Measurements from ENCODE around the gene SLC44A1. TPM values are rescaled to one million over a fixed set of nuclear protein-coding genes. Genes with fewer than 3 reads are reported as not detected.

The SLC44A1 gene
- total RNA-seq, 1 experiment from 2014 or later = 15.2 TPM

GRCh38 chr9:105375323-105375722 lies 130.9 kb downstream of the SLC44A1 start:
- no peaks in the 10 kb centered on the region for H3K4me1 Mint-ChIP-seq (ENCODE audit: insufficient read depth, unreplicated experiment)
- H3K36me3 Mint-ChIP-seq (ENCODE audit: insufficient read depth, unreplicated experiment) = peaks cover 16% of the 10 kb centered on the region
- no peaks in the 10 kb centered on the region for H3K27me3 Mint-ChIP-seq (ENCODE audit: insufficient read depth, unreplicated experiment)
- no peak overlapping the region for H3K4me3 Mint-ChIP-seq (ENCODE audit: unreplicated experiment)
- DNase-seq (ENCODE audit: unreplicated experiment) = no peak
- no peak for TF ChIP-seq CTCF (IDR thresholded peaks at IDR 0.05; ENCODE audit: unreplicated experiment)
- POLR2A ChIA-PET = no interaction called here
- H3K9me3 Mint-ChIP-seq (ENCODE audit: unreplicated experiment) = no peaks in the 10 kb centered on the region
- no peak overlapping the region for H3K27ac Mint-ChIP-seq (ENCODE audit: low read depth, unreplicated experiment)
- intact Hi-C loops (cut with micrococcal nuclease) = no loop called here
- no TSS peak for BruUV-seq (replicated peaks)
- CTCF ChIA-PET = interaction anchor here (0.6 kb wide), 1 partner anchor 395 kb away, joined by 3 read pairs; no protein-coding TSS in a partner anchor

GRCh38 chr9:105376893-105377292 lies 132.4 kb downstream of the SLC44A1 start:
- no peaks in the 10 kb centered on the region for H3K9me3 Mint-ChIP-seq (ENCODE audit: unreplicated experiment)
- ChIA-PET CTCF (no interaction called here), POLR2A (no interaction called here)
- no peak for DNase-seq (ENCODE audit: unreplicated experiment)
- intact Hi-C loops (cut with micrococcal nuclease) = no loop called here
- no peak for TF ChIP-seq CTCF (IDR thresholded peaks at IDR 0.05; ENCODE audit: unreplicated experiment)
- no peak overlapping the region for H3K27ac Mint-ChIP-seq (ENCODE audit: low read depth, unreplicated experiment)
- no peaks in the 10 kb centered on the region for H3K27me3 Mint-ChIP-seq (ENCODE audit: insufficient read depth, unreplicated experiment)
- H3K4me1 Mint-ChIP-seq (ENCODE audit: insufficient read depth, unreplicated experiment) = no peaks in the 10 kb centered on the region
- H3K4me3 Mint-ChIP-seq (ENCODE audit: unreplicated experiment) = no peak overlapping the region
- BruUV-seq (replicated peaks) = no TSS peak
- H3K36me3 Mint-ChIP-seq (ENCODE audit: insufficient read depth, unreplicated experiment) = peaks cover 18% of the 10 kb centered on the region

- Mint-ChIP-seq H3K4me1 (ENCODE audit: insufficient read depth, unreplicated experiment) (peaks cover 7% of the 10 kb centered on the region), H3K27me3 (ENCODE audit: insufficient read depth, unreplicated experiment) (no peaks in the 10 kb centered on the region), H3K9me3 (ENCODE audit: unreplicated experiment) (no peaks in the 10 kb centered on the region), H3K4me3 (ENCODE audit: unreplicated experiment) (peak overlapping the region; percentile 70), H3K36me3 (ENCODE audit: insufficient read depth, unreplicated experiment) (no peaks in the 10 kb centered on the region), H3K27ac (ENCODE audit: low read depth, unreplicated experiment) (peak overlapping the region; percentile 53)
- ChIA-PET POLR2A (interaction anchor here (1.2 kb wide), 1 partner anchor 13 kb away, joined by 3 read pairs; no protein-coding TSS in a partner anchor), CTCF (interaction anchor here (0.6 to 2.1 kb wide), 5 partner anchors 31 to 224 kb away, joined by 3 to 8 read pairs (median 4); partner anchors contain the start of gene SLC44A1)
- intact Hi-C loops (cut with micrococcal nuclease) = loop anchor here (10.0 kb wide), 1 partner anchor 141 kb away; the partner anchor contains the start of gene SLC44A1
- no TSS peak for BruUV-seq (replicated peaks)
- TF ChIP-seq CTCF (IDR thresholded peaks at IDR 0.05; ENCODE audit: unreplicated experiment) = no peak
- peak; percentile 36 for DNase-seq (ENCODE audit: unreplicated experiment)
Observed at GRCh38 chr9:105385381-105385985, 141.0 kb downstream of the SLC44A1 start.

GRCh38 chr9:105389796-105390195 lies 145.3 kb downstream of the SLC44A1 start:
- POLR2A ChIA-PET = interaction anchor here (1.0 kb wide), 1 partner anchor 15 kb away, joined by 3 read pairs; no protein-coding TSS in a partner anchor
- Mint-ChIP-seq H3K27me3 (ENCODE audit: insufficient read depth, unreplicated experiment) (no peaks in the 10 kb centered on the region), H3K27ac (ENCODE audit: low read depth, unreplicated experiment) (no peak overlapping the region), H3K36me3 (ENCODE audit: insufficient read depth, unreplicated experiment) (no peaks in the 10 kb centered on the region), H3K4me3 (ENCODE audit: unreplicated experiment) (no peak overlapping the region), H3K4me1 (ENCODE audit: insufficient read depth, unreplicated experiment) (peaks cover 7% of the 10 kb centered on the region), H3K9me3 (ENCODE audit: unreplicated experiment) (no peaks in the 10 kb centered on the region)
- CTCF ChIA-PET = interaction anchor here (0.9 to 1.1 kb wide), 2 partner anchors 25 to 136 kb away, joined by 3 to 4 read pairs; no protein-coding TSS in a partner anchor
- BruUV-seq (replicated peaks) = no TSS peak
- no peak for TF ChIP-seq CTCF (IDR thresholded peaks at IDR 0.05; ENCODE audit: unreplicated experiment)
- intact Hi-C loops (cut with micrococcal nuclease) = loop anchor here (10.0 kb wide), 1 partner anchor 145 kb away; the partner anchor contains the start of gene SLC44A1
- no peak for DNase-seq (ENCODE audit: unreplicated experiment)

Measured in MCF 10A (cell line).